ENCODE data around the gene FGF2. TPM values are rescaled to one million over a fixed set of nuclear protein-coding genes. Genes with fewer than 3 reads are reported as not detected.

FGF2 gene
- total and polyA plus RNA-seq, 3 donors from 2014 or later: 3.0 to 4.9 (median 4.5) TPM

- H3K4me1 ChIP-seq: peaks cover 4% of the 10 kb centered on the region
- DNase-seq: no peak
- no peak overlapping the region for H3K27ac ChIP-seq
- intact Hi-C loops (cut with DNase I; ENCODE audit: low total_unique reads): no loop called here
- no peaks in the 10 kb centered on the region for H3K27me3 ChIP-seq
- no peaks in the 10 kb centered on the region for H3K9me3 ChIP-seq
- no peak for TF ChIP-seq POLR2A (IDR thresholded peaks at IDR 0.05)
- TF ChIP-seq, protein P1, sequence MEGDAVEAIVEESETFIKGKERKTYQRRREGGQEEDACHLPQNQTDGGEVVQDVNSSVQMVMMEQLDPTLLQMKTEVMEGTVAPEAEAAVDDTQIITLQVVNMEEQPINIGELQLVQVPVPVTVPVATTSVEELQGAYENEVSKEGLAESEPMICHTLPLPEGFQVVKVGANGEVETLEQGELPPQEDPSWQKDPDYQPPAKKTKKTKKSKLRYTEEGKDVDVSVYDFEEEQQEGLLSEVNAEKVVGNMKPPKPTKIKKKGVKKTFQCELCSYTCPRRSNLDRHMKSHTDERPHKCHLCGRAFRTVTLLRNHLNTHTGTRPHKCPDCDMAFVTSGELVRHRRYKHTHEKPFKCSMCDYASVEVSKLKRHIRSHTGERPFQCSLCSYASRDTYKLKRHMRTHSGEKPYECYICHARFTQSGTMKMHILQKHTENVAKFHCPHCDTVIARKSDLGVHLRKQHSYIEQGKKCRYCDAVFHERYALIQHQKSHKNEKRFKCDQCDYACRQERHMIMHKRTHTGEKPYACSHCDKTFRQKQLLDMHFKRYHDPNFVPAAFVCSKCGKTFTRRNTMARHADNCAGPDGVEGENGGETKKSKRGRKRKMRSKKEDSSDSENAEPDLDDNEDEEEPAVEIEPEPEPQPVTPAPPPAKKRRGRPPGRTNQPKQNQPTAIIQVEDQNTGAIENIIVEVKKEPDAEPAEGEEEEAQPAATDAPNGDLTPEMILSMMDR (IDR thresholded peaks at IDR 0.05): no peak
- H3K4me3 ChIP-seq: no peak overlapping the region
- WGBS, 2 donors: 86 to 91% methylated on average over 3 of the region's 3 CpGs
- H3K36me3 ChIP-seq (ENCODE audit: low read depth, missing control alignments): peaks cover 3% of the 10 kb centered on the region
Measured at GRCh38 chr4:122894827-122895226, 68.2 kb downstream of the FGF2 start.

GRCh38 chr4:122895336-122895995, 68.8 kb downstream of the FGF2 start:
- Histone ChIP-seq H3K4me1 (peaks cover under 1% of the 10 kb centered on the region), H3K27ac (no peak overlapping the region), H3K4me3 (no peak overlapping the region), H3K27me3 (no peaks in the 10 kb centered on the region), H3K36me3 (ENCODE audit: low read depth, missing control alignments) (peaks cover 3% of the 10 kb centered on the region), H3K9me3 (no peaks in the 10 kb centered on the region)
- no peak for DNase-seq
- intact Hi-C loops (cut with DNase I; ENCODE audit: low total_unique reads): no loop called here
- TF ChIP-seq, protein P1 (IDR thresholded peaks at IDR 0.05): no peak
- no peak for TF ChIP-seq POLR2A (IDR thresholded peaks at IDR 0.05)
- WGBS, 2 donors: 51 to 58% methylated on average over 1 of the region's 1 CpG

DNA sequence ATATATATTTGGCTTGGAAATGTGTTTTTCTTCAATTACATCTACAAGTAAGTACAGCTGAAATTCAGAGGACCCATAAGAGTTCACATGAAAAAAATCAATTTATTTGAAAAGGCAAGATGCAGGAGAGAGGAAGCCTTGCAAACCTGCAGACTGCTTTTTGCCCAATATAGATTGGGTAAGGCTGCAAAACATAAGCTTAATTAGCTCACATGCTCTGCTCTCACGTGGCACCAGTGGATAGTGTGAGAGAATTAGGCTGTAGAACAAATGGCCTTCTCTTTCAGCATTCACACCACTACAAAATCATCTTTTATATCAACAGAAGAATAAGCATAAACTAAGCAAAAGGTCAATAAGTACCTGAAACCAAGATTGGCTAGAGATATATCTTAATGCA, 69.6 kb downstream of the FGF2 start:
- intact Hi-C loops (cut with DNase I; ENCODE audit: low total_unique reads): no loop called here
- no peak overlapping the region for H3K27ac ChIP-seq
- H3K9me3 ChIP-seq: no peaks in the 10 kb centered on the region
- TF ChIP-seq POLR2A (IDR thresholded peaks at IDR 0.05): no peak
- WGBS, 2 donors: 72 to 82% methylated on average over 1 of the region's 1 CpG
- H3K4me3 ChIP-seq: no peak overlapping the region
- no peaks in the 10 kb centered on the region for H3K4me1 ChIP-seq
- H3K36me3 ChIP-seq (ENCODE audit: low read depth, missing control alignments): peaks cover 3% of the 10 kb centered on the region
- no peak for DNase-seq
- no peaks in the 10 kb centered on the region for H3K27me3 ChIP-seq

DNA sequence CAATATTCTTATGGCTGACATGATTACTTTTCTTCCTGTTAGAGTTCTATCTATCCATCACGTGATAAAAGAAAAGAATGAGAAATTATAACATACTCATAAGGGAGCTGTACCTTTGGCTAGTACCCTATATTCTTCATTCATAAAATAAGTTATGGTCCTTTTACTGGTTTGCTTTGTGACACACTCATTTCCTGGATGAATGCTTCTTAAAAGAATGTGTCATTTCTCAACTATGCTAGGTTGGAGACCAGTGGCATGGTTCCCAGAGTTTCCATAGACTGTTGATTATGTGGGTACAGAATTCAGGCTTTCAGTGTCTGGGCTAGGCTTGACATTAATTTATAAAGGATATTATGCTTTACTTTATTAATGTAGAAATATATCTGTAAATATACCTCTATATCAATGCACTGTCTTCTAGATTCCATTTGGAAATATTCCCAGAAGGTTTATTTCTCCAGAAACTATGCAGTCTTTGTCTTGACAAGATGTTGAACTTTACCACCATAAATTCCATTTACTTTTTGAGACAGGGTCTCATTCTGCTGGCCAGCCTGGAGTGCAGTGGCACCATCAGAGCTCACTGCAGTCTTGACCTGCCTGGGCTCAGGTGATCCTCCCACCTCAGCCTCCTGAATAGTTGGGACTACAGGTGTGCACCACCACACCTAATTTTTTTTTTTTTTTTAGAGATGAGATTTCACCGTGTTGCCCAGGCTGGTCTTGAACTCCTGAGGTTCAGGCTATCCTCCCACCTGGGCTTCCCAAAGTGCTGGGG, 71.9 kb downstream of the FGF2 start:
- Histone ChIP-seq H3K4me1 (no peaks in the 10 kb centered on the region), H3K36me3 (ENCODE audit: low read depth, missing control alignments) (peaks cover 3% of the 10 kb centered on the region), H3K4me3 (no peak overlapping the region), H3K27me3 (no peaks in the 10 kb centered on the region), H3K27ac (no peak overlapping the region), H3K9me3 (no peaks in the 10 kb centered on the region)
- intact Hi-C loops (cut with DNase I; ENCODE audit: low total_unique reads): no loop called here
- 83 to 92% methylated on average over 1 to 2 of the region's 2 CpGs for WGBS, 2 donors
- DNase-seq: no peak
- TF ChIP-seq POLR2A (IDR thresholded peaks at IDR 0.05): no peak
- TF ChIP-seq, protein P1 (IDR thresholded peaks at IDR 0.05): no peak

- H3K36me3 ChIP-seq (ENCODE audit: low read depth, missing control alignments): no peaks in the 10 kb centered on the region
- intact Hi-C loops (cut with DNase I; ENCODE audit: low total_unique reads): no loop called here
- H3K4me3 ChIP-seq: no peak overlapping the region
- H3K27ac ChIP-seq: no peak overlapping the region
- H3K4me1 ChIP-seq: no peaks in the 10 kb centered on the region
- 86 to 94% methylated on average over 6 of the region's 7 CpGs for WGBS, 2 donors
- no peak for TF ChIP-seq POLR2A (IDR thresholded peaks at IDR 0.05)
- TF ChIP-seq, protein P1 (IDR thresholded peaks at IDR 0.05): no peak
- no peaks in the 10 kb centered on the region for H3K27me3 ChIP-seq
- no peak for DNase-seq
- no peaks in the 10 kb centered on the region for H3K9me3 ChIP-seq
Measured at GRCh38 chr4:122899682-122900081, 73.1 kb downstream of the FGF2 start.

Measured in testis (tissue), 3 donors.